Upper lobe of left lung (tissue), 4 donors: ENCODE measurements around the gene MID1.

ENCODE experiments used
- CTCF ChIP-seq, 6 experiments: fragments of 450-650 bp in 4 of 6; fragments of 200-600 bp in 2 of 6; sonication (generic) in 2 of 6; IDR thresholded peaks; one replicate each; pipeline ENCODE4 v1.5.1; 2016 to 2019; ENCODE audit warnings: antibody characterized with exemption in 6 of 6
- EP300 ChIP-seq, 4 donors: sonication (generic); formaldehyde crosslinking; IDR thresholded peaks; one replicate each; pipeline ENCODE4 v1.5.1; 2017; ENCODE audit warnings: antibody characterized with exemption in 4 of 4, control low read depth in 2 of 4
- POLR2A ChIP-seq, 4 donors: fragments of 450-650 bp; IDR thresholded peaks; one replicate each; pipeline ENCODE4 v1.5.1; 2016 to 2017; ENCODE audit warnings: antibody characterized with exemption in 4 of 4, mild to moderate bottlenecking in 2 of 4
- POLR2AphosphoS5 ChIP-seq, 2 donors: sonication (generic); formaldehyde crosslinking; IDR thresholded peaks; one replicate each; pipeline ENCODE4 v1.5.1; 2017; ENCODE audit warnings: antibody characterized with exemption in 2 of 2

- TF ChIP-seq CTCF (IDR thresholded peaks at IDR 0.05) (no peak), POLR2AphosphoS5 (IDR thresholded peaks at IDR 0.05) (no peak), POLR2A (IDR thresholded peaks at IDR 0.05) (no peak), EP300 (IDR thresholded peaks at IDR 0.05) (no peak)
These were observed 28.2 kb upstream of the MID1 start for GRCh38 chrX:10648614-10649013.
